Epithelial cell of esophagus (primary cell): ENCODE data around the gene GPX3.

Source experiments
- DNase-seq: peaks from one replicate; pipeline ENCODE4 v3.0.0; 2010; ENCODE audit warnings: low read depth
- H3K4me3 ChIP-seq: 2 replicates; pipeline ENCODE4 v1.5.1; 2011; ENCODE audit warnings: mild to moderate bottlenecking, low read length, control low read depth
- TF ChIP-seq, protein P1 (sequence below): IDR thresholded peaks from 2 replicates; pipeline ENCODE4 v1.5.1; 2011; ENCODE audit warnings: low read depth, mild to moderate bottlenecking, low read length, control low read depth, inconsistent platforms; ENCODE audit not compliant: insufficient read depth; ENCODE audit errors: missing control alignments

Gene GPX3

DNA sequence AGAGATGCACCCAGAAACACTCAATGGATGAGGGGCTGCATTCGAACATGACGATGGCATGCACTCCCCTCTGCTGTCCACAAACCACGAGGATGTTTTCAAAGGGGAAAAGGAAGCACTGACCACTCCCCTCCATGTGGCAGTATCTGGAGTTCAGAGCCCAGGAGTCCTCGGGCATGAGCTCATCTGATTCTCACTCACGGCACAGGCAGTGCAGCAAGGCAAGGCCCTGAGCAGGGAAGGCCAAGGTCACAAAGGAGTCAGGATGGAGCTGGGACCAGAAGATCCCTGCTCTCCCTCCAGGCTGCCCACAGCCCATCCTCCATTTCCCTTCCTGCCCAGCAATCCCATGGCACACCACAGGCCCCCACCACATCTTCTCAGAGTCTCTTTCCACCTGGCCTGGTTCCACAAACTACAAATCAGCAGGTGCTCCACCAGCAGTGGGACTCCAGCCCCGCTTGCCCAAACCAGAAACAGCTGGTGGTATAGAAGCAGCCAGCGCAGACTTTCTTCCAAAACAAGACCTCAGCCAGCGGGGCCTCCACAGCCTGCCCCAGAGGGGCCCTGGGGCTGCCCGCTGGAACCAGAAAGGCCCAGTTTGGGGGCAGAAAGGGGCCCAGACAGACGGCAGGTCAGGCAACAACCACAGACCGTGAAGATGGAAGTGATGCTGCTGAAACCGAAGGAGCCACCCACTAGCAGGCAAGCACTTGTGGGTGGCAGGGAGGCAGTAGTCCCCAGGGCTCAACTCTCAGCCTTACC lies 48.2 kb downstream of the GPX3 start:
- DNase-seq: no peak
- no peak overlapping the region for H3K4me3 ChIP-seq
- TF ChIP-seq, protein P1, sequence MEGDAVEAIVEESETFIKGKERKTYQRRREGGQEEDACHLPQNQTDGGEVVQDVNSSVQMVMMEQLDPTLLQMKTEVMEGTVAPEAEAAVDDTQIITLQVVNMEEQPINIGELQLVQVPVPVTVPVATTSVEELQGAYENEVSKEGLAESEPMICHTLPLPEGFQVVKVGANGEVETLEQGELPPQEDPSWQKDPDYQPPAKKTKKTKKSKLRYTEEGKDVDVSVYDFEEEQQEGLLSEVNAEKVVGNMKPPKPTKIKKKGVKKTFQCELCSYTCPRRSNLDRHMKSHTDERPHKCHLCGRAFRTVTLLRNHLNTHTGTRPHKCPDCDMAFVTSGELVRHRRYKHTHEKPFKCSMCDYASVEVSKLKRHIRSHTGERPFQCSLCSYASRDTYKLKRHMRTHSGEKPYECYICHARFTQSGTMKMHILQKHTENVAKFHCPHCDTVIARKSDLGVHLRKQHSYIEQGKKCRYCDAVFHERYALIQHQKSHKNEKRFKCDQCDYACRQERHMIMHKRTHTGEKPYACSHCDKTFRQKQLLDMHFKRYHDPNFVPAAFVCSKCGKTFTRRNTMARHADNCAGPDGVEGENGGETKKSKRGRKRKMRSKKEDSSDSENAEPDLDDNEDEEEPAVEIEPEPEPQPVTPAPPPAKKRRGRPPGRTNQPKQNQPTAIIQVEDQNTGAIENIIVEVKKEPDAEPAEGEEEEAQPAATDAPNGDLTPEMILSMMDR: no peak

DNA sequence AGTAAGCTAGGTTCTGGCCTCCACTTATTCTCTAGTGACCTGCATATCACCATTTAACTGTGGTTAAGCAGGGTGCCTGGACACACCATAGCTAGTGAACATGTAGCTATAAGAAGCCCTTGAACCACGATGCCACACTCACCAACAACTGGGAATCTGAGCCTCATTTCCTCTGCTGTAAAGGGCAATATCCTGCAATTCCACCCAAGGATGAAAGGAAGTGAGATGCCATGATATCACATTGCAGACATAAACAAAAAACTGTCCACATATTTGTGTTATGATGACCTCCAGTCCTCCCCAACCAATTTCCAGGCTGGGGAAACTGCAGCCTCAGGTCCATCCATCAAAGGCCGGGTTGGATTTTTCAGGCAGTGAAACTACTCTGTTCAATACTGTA lies 50.1 kb downstream of the GPX3 start:
- no peak overlapping the region for H3K4me3 ChIP-seq
- no peak for DNase-seq
- TF ChIP-seq, protein P1: no peak

DNA sequence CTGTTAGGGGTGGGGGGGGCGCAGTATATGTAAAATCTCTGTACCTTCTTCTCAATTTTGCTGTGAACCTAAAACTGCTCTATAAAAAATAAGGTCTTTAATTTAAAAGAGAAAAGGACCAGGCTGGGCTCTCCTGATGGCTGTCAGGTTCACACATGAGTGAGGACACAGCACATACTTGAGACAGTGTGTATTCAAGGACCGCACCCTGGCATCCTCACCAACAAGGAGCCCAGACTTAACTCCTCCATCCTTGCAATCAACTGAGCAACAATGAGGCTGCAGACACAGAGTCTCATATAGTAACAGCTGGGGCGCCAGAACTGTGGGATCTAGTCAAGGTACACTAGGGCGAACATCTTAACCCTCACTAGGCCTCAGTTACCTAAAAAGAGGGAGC lies 50.6 kb downstream of the GPX3 start:
- DNase-seq: no peak
- TF ChIP-seq, protein P1: no peak
- no peak overlapping the region for H3K4me3 ChIP-seq

DNA sequence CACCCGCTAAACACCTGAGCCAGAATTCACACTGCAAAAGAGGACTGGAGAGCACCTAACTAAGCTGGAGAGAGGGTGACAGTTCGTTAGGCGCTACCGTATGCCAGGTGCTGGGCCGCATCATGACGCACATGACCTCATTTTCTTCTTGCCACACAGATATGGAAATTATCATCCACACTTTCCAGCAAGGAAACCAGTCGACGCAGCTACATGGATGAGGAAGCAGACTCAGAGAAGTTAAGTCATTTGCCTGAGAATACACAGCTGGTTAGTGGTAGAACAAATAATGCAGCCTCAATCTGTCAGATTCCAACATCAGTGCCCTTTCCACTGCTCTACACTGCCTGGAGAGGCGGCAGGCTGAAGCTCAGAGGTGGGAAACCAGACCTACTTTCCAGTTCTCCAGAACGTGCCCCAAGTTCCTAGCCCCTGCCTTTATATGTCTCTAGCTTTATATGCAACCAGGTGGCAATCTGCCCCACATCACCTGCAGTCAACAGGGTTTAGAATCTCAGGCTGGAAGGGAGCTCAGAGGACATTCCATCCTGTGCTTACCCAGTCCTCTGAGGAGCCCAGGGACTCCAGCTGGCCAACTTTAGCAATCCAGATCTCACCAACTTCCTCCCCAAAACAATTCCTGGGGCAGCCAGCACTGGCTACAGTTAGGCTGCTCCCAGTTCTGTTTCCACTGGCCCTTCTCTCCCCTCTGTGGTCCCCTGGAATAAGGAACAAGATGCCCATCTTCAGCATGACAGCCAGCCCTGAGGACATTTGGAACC lies 51.6 kb downstream of the GPX3 start:
- DNase-seq: no peak
- H3K4me3 ChIP-seq: no peak overlapping the region
- TF ChIP-seq, protein P1: no peak

DNA sequence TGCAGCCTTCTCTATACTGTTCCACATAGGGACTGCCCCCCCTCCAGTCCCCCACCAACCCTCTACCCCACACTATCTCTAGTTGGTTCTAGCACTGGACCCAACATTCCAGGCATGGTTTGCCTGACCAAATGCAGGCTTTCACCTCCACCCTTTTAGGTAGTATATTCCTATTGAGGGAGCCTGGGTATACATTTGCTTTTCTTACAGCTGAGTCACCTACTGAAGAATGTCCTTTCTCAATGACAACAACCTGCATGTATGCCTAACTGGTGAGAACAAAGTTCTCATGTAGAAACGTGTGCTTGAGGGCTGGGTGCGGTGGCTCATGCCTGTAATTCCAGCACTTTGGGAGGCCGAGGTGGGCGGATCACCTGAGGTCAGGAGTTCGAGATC lies 52.2 kb downstream of the GPX3 start:
- no peak overlapping the region for H3K4me3 ChIP-seq
- DNase-seq: peak; percentile 95
- TF ChIP-seq, protein P1: no peak

DNA sequence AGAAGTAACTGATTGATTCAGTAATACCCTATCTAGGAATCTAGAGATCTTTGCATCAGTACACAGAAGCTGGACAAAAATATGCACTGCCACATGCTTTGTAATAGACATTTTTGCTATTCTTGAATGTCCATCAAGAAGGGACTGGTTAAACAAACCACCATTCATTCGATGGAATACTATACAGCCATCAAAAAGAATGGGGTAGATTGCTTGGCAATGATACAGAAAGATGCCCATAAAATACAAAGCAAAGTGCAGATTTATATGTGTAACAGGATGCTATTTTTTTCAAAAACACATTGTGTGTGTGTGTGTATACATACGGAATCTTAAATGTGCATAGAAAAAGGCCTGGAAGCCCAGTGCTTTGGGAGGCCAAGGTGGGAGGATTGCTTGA lies 52.9 kb downstream of the GPX3 start:
- no peak overlapping the region for H3K4me3 ChIP-seq
- TF ChIP-seq, protein P1: no peak
- no peak for DNase-seq

DNA sequence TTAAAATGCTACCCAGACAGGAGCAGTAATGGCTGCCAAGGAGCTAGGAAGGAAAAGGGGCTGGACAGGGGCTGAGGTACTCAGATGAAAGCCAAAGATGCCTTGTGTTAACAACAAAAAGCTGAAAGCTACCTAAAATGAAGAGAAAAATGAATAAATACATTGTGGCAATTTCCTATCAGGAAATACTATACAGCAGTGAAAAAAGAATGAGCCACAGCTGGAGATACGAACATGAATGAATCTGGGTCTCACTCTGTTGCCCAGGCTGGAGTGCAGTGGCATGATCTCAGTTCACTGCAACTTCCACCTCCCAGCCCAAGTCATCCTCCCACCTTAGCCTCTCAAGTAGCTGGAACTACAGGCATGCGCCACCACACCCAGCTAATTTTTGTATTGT lies 54.2 kb downstream of the GPX3 start:
- no peak for DNase-seq
- H3K4me3 ChIP-seq: no peak overlapping the region
- TF ChIP-seq, protein P1: no peak
